ENCODE data around the gene GNLY. TPM values are rescaled to one million over a fixed set of nuclear protein-coding genes. Genes with fewer than 3 reads are reported as not detected.

The GNLY gene
- total RNA-seq = not detected in 2 replicates

DNA sequence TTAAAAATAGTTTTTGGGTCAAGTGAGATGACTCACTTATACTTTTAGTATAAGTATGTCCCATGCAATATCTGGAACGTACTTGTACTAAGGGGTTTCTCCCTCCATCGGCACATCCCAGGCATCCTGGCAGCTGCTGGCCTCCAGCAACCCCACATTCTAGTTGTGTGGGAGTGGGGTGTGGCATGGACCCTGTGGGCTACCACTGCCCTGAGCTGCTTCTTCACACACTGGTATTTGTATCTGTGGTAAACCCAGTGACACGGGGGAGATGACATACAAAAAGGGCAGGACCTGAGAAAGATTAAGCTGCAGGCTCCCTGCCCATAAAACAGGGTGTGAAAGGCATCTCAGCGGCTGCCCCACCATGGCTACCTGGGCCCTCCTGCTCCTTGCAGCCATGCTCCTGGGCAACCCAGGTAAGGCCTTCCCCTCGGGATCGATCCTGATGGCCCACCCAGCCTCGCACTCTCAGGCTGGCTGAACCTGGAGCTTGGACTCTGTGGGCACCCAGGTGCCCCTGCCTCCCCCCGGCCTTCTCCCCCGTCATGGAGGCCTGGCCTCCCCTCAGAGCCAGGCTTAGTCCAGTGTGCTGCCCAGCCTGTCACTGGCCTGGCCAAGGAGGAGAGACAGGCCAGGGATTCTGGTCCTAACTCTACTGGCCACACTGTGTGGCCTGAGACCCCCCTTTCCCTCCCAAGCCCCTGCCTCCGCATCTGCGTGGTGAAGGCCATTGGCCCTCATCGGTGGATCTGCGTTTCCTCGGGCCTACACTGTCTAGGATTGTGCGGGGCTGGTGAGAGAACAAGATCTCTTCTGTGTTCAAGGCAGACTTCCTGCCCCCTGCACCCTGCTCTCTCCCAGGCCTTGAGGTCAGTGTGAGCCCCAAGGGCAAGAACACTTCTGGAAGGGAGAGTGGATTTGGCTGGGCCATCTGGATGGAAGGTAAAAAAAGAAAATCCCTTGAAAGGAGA, at the start of gene GNLY:
Gene GNLY (plus strand): TSS at position 307 of the 974 bp plus-strand sequence. CDS start 61 bp downstream, at position 368.

DNA sequence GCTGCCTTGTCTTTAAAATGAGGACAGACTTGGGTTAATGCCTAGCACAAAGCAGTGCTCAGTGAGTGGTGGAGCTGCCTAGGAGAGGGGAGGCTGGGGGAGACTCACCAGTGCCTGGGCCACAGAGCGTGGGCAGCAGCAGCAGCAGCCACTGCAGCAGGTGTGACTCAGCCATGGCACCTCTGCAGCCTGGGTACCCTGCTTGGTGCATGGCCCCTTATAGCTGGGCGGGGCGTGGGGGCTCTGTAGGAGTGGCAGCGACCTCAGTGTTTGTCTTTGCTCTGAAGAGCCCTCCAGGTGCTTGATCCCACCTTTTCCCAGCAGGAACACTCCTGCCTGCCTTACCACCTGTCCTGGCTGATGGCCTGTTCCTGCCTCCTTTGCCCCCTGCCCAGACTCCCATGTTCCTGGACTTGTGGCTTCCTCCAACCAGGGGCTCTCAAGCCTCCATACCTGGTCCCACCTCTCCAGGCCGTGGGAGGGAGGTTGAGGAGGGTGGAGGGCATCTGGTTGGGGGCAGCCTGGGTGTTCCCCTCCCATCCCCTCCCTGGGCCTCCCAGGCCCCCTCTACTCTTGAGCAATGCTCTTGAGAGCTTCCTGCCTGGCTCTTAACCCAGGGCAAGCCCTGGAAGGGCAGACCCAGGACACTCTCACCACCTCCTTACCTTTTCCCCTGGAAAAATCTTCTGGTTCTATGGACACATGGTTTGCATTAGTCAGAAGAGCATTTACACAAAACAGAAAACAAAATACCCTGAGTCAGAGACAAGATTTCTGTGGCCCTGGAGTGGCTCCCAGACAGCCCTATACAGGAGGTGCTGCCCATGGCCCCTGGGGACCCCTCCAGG, 25.9 kb upstream of the GNLY start, which contains the start of gene SFTPB:
Gene SFTPB (minus strand): TSS at position 191 of the 848 bp plus-strand sequence. CDS start 16 bp downstream, at position 175.

Other genes starting within 250 kb of the GNLY start
- 60.4 and 67.8 TPM in 2 replicates for gene MAT2A, start 155.2 kb upstream of the GNLY start, total RNA-seq
- 40.3 and 48.2 TPM in 2 replicates for gene GGCX, start 132.9 kb upstream of the GNLY start, total RNA-seq
- gene VAMP8, start 116.8 kb upstream of the GNLY start, total RNA-seq = 140 and 150 TPM in 2 replicates
- 1.9 and 2.3 TPM in 2 replicates for gene VAMP5, start 109.9 kb upstream of the GNLY start, total RNA-seq
- gene RNF181, start 98.6 kb upstream of the GNLY start, total RNA-seq = 143 and 206 TPM in 2 replicates
- 9.9 and 14.6 TPM in 2 replicates for gene TMEM150A, start 91.7 kb upstream of the GNLY start, total RNA-seq
- gene C2orf68, start 82.3 kb upstream of the GNLY start, total RNA-seq = 11.7 and 12.4 TPM in 2 replicates
- gene USP39, start 78.2 kb upstream of the GNLY start, total RNA-seq = 66.4 and 71.3 TPM in 2 replicates
- 0.46 and 0.56 TPM in 2 replicates for gene SFTPB, start 26.2 kb upstream of the GNLY start, total RNA-seq
- 0.05 and 0.07 TPM in 2 replicates for gene ATOH8, start 59.6 kb downstream of the GNLY start, total RNA-seq
- gene ST3GAL5, start 194.6 kb downstream of the GNLY start, total RNA-seq = 11.5 and 14.3 TPM in 2 replicates

Measured in airway epithelial cell (primary cell).